RCC 7860 (cell line): Measurements from ENCODE around the gene PRKCB.
"Not testable (repeated sequence)": the region's sequence is repeated elsewhere in the genome, so short reads cannot be mapped to it uniquely, and the experiment has no call there.

Source experiments
- DNase-seq: peaks from one replicate; pipeline ENCODE4 v3.0.0-alpha.2; 2015; ENCODE audit warnings: low spot score
- FAIRE-seq: peaks from 2 replicates; lab custom pipeline; 2012; peaks lifted over from hg19 to GRCh38; lab: Jason Lieb, UNC

PRKCB gene

GRCh38 chr16:24029841-24030240 is 194.1 kb downstream of the PRKCB start:
- DNase-seq, FAIRE-seq: not testable (repeated sequence)

- FAIRE-seq: no peak
- DNase-seq: no peak
Measured at GRCh38 chr16:24035127-24035842, 199.5 kb downstream of the PRKCB start.

GRCh38 chr16:24036038-24036543 is 200.3 kb downstream of the PRKCB start:
- no peak for FAIRE-seq
- DNase-seq: no peak

- DNase-seq (peak; percentile 26), FAIRE-seq (no peak)
Measured at GRCh38 chr16:24036614-24037013, 200.8 kb downstream of the PRKCB start.

- DNase-seq: no peak
- no peak for FAIRE-seq
Measured at GRCh38 chr16:24037335-24037734, 201.6 kb downstream of the PRKCB start.

GRCh38 chr16:24041834-24042631 is 206.2 kb downstream of the PRKCB start:
- peak; percentile 22 for DNase-seq
- FAIRE-seq: no peak

GRCh38 chr16:24044467-24044866 is 208.7 kb downstream of the PRKCB start:
- FAIRE-seq: no peak
- no peak for DNase-seq

- DNase-seq: no peak
- no peak for FAIRE-seq
Measured at GRCh38 chr16:24045641-24046040, 209.9 kb downstream of the PRKCB start.

GRCh38 chr16:24046442-24046841 is 210.7 kb downstream of the PRKCB start:
- no peak for FAIRE-seq
- DNase-seq: no peak

GRCh38 chr16:24049113-24049512 is 213.3 kb downstream of the PRKCB start:
- FAIRE-seq (no peak), DNase-seq (no peak)

- DNase-seq (no peak), FAIRE-seq (no peak)
Measured at GRCh38 chr16:24051125-24051524, 215.3 kb downstream of the PRKCB start.

- no peak for FAIRE-seq
- DNase-seq: no peak
Measured at GRCh38 chr16:24052329-24053098, 216.7 kb downstream of the PRKCB start.

- FAIRE-seq: no peak
- DNase-seq: no peak
Measured at GRCh38 chr16:24053099-24053946, 217.5 kb downstream of the PRKCB start.

- no peak for FAIRE-seq
- DNase-seq: no peak
Measured at GRCh38 chr16:24054741-24055491, 219.1 kb downstream of the PRKCB start.

GRCh38 chr16:24062270-24062817 is 226.6 kb downstream of the PRKCB start:
- DNase-seq: no peak
- no peak for FAIRE-seq

GRCh38 chr16:24069036-24069590 is 233.3 kb downstream of the PRKCB start:
- no peak for DNase-seq
- no peak for FAIRE-seq

GRCh38 chr16:24070851-24071250 is 235.1 kb downstream of the PRKCB start:
- DNase-seq (no peak), FAIRE-seq (no peak)

- FAIRE-seq: no peak
- no peak for DNase-seq
Measured at GRCh38 chr16:24071666-24072360, 236.0 kb downstream of the PRKCB start.
